ENCODE results near the gene KLC4. TPM values are rescaled to one million over a fixed set of nuclear protein-coding genes. Genes with fewer than 3 reads are reported as not detected.
"Not testable (repeated sequence)": the region's sequence is repeated elsewhere in the genome, so short reads cannot be mapped to it uniquely, and the experiment has no call there.

The KLC4 gene
- total RNA-seq, 1 donor from 2014 or later, result 73.8 TPM

DNA sequence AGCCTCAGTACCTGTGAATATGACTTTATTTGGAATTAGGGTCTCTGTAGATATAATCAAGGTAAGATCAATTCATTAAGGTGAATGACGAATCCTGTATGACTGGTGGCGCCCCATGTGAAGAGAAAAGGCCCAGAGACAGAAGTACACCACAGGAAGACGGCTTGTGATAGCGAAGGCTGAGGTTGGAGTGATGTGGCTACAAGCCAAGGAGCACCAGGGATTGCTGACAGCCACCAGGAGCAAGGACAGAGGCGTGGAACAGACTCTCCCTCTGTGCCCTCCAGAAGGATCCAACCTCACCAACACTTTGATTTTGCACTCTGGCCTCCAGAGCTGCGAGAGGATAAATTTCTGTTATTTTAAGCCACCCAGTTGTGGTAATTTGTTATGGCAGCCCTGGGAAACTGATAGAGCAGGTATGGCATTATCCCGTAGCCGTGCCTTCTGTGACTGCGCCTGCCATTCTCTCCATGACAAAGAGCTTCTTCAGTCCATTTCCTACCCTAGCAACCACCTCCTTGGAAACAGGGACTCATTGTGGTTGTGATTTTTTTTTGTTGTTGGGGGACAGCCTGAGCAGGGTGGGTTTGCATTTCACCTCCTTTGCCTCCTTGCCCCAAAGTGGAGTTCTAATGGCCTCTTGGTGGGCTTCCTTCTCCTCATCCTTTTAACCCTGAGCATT lies 46.2 kb downstream of the KLC4 start:
- no peak for DNase-seq (ENCODE audit: low spot score, unreplicated experiment)
- Mint-ChIP-seq H3K27ac (peak overlapping the region; percentile 51), H3K9me3 (ENCODE audit: low read depth) (no peaks in the 10 kb centered on the region), H3K4me3 (ENCODE audit: low read depth) (no peak overlapping the region), H3K27me3 (no peaks in the 10 kb centered on the region), H3K4me1 (ENCODE audit: low read depth) (peaks cover 11% of the 10 kb centered on the region), H3K36me3 (ENCODE audit: insufficient read depth) (peaks cover 3% of the 10 kb centered on the region)
- TF ChIP-seq, protein P1, sequence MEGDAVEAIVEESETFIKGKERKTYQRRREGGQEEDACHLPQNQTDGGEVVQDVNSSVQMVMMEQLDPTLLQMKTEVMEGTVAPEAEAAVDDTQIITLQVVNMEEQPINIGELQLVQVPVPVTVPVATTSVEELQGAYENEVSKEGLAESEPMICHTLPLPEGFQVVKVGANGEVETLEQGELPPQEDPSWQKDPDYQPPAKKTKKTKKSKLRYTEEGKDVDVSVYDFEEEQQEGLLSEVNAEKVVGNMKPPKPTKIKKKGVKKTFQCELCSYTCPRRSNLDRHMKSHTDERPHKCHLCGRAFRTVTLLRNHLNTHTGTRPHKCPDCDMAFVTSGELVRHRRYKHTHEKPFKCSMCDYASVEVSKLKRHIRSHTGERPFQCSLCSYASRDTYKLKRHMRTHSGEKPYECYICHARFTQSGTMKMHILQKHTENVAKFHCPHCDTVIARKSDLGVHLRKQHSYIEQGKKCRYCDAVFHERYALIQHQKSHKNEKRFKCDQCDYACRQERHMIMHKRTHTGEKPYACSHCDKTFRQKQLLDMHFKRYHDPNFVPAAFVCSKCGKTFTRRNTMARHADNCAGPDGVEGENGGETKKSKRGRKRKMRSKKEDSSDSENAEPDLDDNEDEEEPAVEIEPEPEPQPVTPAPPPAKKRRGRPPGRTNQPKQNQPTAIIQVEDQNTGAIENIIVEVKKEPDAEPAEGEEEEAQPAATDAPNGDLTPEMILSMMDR (IDR thresholded peaks at IDR 0.05; ENCODE audit: unreplicated experiment), result no peak

DNA sequence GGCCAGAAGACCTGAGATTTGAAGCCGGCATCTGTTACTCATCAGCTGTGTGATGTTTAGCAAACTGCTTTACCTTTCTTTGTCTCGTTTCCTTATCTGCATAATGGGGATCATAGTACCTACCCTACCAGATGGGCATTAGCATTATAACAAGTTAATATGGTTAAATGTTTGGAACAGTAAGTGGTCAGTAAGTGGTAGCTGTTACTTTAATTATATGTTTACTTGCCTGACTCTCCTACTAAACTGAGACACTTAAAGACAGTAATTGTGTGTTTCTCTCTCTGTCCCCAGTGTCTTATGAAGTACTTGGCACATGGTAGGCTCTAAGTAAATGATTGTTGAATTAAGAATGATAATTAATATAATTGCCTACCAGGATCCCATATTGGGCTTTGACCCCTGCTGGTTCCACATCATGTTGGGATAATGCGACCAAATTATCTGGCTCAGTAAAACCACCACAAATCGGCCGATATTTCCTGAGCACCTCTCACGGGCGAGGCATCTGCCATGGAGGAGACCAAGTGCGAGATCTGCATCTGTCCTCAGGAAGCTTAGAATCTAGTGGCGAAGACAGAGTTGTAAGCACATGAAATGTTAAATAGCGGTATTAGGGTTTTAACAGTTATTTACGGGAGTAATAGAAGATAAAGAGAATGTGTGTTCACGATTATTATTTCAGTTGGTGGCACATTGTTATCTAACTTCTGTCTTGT lies 48.1 kb downstream of the KLC4 start:
- DNase-seq (ENCODE audit: low spot score, unreplicated experiment), result no peak
- Mint-ChIP-seq H3K27ac (no peak overlapping the region), H3K36me3 (ENCODE audit: insufficient read depth) (peaks cover 3% of the 10 kb centered on the region), H3K4me3 (ENCODE audit: low read depth) (no peak overlapping the region), H3K9me3 (ENCODE audit: low read depth) (no peaks in the 10 kb centered on the region), H3K4me1 (ENCODE audit: low read depth) (peaks cover 14% of the 10 kb centered on the region), H3K27me3 (no peaks in the 10 kb centered on the region)
- TF ChIP-seq, protein P1 (IDR thresholded peaks at IDR 0.05; ENCODE audit: unreplicated experiment), result no peak

DNA sequence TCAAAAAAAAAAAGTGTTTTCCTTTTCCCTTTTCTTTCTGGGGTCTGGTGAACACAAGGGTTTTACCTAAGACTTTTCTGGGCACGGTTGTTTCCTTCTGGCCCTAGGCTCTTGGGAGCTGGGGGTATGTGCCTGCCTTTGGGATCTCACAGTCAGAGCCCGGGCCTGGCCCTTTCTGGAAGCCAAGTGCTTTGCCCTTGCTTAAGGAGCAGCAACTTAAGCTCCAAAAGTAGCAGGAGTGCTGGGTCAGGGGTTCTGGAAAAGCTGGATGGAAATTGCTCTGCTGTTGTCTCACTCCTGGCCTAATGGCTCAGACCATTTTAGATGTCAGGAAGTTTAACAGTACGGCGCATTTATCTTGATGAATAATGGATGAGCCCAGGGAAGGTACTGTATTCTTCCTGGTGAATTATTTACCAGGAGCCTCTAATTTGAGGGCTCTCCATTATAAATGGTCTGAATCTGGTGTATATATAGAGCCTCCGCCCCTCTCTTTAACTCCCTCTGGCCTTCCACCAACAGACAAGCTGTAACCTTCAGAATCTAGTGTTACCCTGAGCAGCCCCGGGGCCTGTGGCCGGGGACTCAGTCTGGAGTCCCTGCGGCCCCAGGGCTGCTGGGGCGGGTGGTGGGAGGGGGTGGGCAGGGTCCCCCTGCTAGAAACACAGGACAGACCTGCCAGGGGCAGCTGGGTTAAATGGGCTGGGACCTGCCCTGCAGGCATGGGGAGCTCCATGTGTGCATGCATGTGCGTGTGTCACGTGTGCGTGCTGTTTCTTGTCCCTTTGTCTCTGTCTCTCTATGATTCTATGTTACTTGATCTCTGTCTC lies 54.2 kb downstream of the KLC4 start:
- Mint-ChIP-seq H3K4me1 (ENCODE audit: low read depth) (peaks cover 19% of the 10 kb centered on the region), H3K4me3 (ENCODE audit: low read depth) (no peak overlapping the region), H3K9me3 (ENCODE audit: low read depth) (no peaks in the 10 kb centered on the region), H3K27ac (peak overlapping the region; percentile 94), H3K27me3 (no peaks in the 10 kb centered on the region), H3K36me3 (ENCODE audit: insufficient read depth) (peaks cover 3% of the 10 kb centered on the region)
- no peak for DNase-seq (ENCODE audit: low spot score, unreplicated experiment)
- TF ChIP-seq, protein P1 (IDR thresholded peaks at IDR 0.05; ENCODE audit: unreplicated experiment), result no peak

DNA sequence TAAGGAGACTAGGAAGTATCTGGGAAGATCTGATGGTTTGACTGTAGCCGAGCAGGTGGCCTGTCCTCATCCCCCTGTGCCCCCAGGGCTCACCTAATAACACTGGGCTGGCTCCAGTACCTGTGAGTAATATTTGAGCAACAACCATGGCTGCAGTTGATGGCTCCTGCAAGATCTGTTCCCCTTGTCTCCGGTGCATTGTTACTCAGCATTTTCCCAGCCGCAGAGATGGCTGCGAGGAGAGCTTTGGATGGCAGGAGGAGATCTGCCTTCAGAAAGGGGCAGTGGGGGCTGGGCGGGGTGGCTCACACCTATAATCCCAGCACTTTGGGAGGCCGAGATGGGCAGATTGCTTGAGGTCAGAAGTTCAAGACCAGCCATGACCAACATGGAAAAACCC lies 55.9 kb downstream of the KLC4 start:
- Mint-ChIP-seq H3K4me1 (ENCODE audit: low read depth) (peaks cover 20% of the 10 kb centered on the region), H3K27me3 (no peaks in the 10 kb centered on the region), H3K4me3 (ENCODE audit: low read depth) (no peak overlapping the region), H3K9me3 (ENCODE audit: low read depth) (no peaks in the 10 kb centered on the region), H3K36me3 (ENCODE audit: insufficient read depth) (peaks cover 3% of the 10 kb centered on the region), H3K27ac (no peak overlapping the region)
- TF ChIP-seq, protein P1 (IDR thresholded peaks at IDR 0.05; ENCODE audit: unreplicated experiment), result no peak
- DNase-seq (ENCODE audit: low spot score, unreplicated experiment), result no peak

DNA sequence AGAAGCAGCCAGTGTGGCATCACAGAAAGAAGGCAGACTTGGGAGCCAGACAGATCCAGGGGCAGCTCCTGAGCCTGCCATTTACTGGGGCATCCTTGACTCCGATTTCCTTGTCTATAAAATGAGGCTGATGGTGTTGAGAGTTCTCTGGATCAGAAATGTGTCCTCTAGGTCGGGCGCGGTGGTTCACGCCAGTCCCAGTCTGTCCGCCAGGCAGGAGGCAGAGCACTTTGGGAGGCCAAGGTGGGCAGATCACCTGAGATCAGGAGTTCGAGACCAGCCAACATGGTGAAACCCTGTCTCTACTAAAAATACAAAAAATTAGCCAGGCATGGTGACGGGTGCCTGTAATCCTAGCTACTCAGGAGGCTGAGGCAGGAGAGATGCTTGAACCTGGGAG lies 58.0 kb downstream of the KLC4 start:
- not testable (repeated sequence) for H3K9me3 Mint-ChIP-seq (ENCODE audit: low read depth); H3K36me3 Mint-ChIP-seq (ENCODE audit: insufficient read depth); H3K4me3 Mint-ChIP-seq (ENCODE audit: low read depth); DNase-seq (ENCODE audit: low spot score, unreplicated experiment); H3K27me3 Mint-ChIP-seq
- Mint-ChIP-seq H3K27ac (peak overlapping the region; percentile 7), H3K4me1 (ENCODE audit: low read depth) (peaks cover 18% of the 10 kb centered on the region)
